Heart left ventricle (tissue), 13 donors: ENCODE results near the gene JPT1.

Experiments used
- POLR2A ChIP-seq, 2 donors: fragments of 450-650 bp; IDR thresholded peaks; one replicate each; pipeline ENCODE4 v1.6.1; 2017; ENCODE audit warnings: antibody characterized with exemption in 2 of 2, mild to moderate bottlenecking in 2 of 2, moderate library complexity in 2 of 2
- TF ChIP-seq, protein P1 (sequence below), 12 donors: fragments of 200-600 bp; sonication (generic) in 4 of 12; IDR thresholded peaks; one replicate each; pipeline versions ENCODE4 v1.5.0 to v1.8.0; 2018 to 2022; ENCODE audit warnings: antibody characterized with exemption in 12 of 12, mild to moderate bottlenecking in 5 of 12
- donor health status: ischemic (EF 13 %, LVEDD 7.1; RV severe dilation, severe dysfunction).
- donor health status: DM: no; HTN: yes; CAD: no.
- donor health status: DM: no; HTN: no; CAD: no.
- donor health status: ischemic (EF 25% LVEDD 6.9; RV normal size, moderate dysfunction).
- donor health status: ischemic (EF 25% LVEDD 5.7; RV mildly dilated, moderate dysfunction).
- donor health status: ischemic (EF 35%, LVEDD 5.7; RV mildly dilated, moderate dysfunction).
- donor health status: nonischemic (EF 11% LVEDD 7.7; RV severe dilation, severe dysfunction).
- donor health status: DM: yes; HTN: yes; CAD: no.
- donor health status: PGD.
- donor health status: ischemic (EF 29% LVEDD 5.4; RV normal size, mild dysfunction).
- donor health status: nonischemic (EF 23%, LVEDD 6.1; RV moderate dilation, normal function).

DNA sequence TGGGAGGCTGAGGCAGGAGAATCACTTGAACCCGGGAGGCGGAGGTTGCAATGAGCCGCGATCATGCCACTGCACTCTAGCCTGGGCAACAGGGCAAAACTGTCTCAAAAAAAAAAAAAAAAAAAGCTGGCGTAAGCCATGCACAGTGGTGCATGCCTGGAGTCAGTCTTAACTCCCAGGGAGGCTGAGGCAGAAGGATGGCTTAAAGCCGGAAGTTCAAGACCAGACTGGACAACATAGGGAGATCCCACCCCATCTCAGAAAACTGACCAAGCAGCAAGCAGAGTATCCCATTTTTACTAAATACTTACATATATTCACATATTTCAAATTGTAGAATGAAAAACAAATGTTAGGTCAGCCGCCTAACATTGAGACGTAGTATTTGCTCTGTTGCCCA lies 27.4 kb downstream of the JPT1 start:
- TF ChIP-seq, protein P1, sequence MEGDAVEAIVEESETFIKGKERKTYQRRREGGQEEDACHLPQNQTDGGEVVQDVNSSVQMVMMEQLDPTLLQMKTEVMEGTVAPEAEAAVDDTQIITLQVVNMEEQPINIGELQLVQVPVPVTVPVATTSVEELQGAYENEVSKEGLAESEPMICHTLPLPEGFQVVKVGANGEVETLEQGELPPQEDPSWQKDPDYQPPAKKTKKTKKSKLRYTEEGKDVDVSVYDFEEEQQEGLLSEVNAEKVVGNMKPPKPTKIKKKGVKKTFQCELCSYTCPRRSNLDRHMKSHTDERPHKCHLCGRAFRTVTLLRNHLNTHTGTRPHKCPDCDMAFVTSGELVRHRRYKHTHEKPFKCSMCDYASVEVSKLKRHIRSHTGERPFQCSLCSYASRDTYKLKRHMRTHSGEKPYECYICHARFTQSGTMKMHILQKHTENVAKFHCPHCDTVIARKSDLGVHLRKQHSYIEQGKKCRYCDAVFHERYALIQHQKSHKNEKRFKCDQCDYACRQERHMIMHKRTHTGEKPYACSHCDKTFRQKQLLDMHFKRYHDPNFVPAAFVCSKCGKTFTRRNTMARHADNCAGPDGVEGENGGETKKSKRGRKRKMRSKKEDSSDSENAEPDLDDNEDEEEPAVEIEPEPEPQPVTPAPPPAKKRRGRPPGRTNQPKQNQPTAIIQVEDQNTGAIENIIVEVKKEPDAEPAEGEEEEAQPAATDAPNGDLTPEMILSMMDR (IDR thresholded peaks at IDR 0.05), result no peak
- no peak for TF ChIP-seq POLR2A (IDR thresholded peaks at IDR 0.05)
